GM12865 (cell line): Measurements from ENCODE around the gene BAD.
A peak's percentile ranks its signal among the peaks of the same experiment; 100 is the strongest.

ENCODE experiments used
- DNase-seq: peaks from one replicate; pipeline ENCODE4 v3.0.0; 2010; ENCODE audit warnings: low read depth
- H3K4me3 ChIP-seq: 2 replicates; pipeline ENCODE4 v1.5.1; 2011; ENCODE audit warnings: mild to moderate bottlenecking, low read depth, low read length, control low read depth
- CTCF ChIP-seq: IDR thresholded peaks from 2 replicates; pipeline ENCODE4 v1.5.1; 2011; ENCODE audit warnings: low read length, control low read depth, low read depth, inconsistent platforms; ENCODE audit not compliant: insufficient read depth; ENCODE audit errors: missing control alignments

The BAD gene

GRCh38 chr11:64305075-64305690 is 20.7 kb upstream of the BAD start, which contains the start of gene ESRRA:
ESRRA (plus strand) TSS chr11:64305524; CDS start chr11:64307180, 1,656 bp downstream.
- DNase-seq, result peak; percentile 100
- no peak for TF ChIP-seq CTCF
- H3K4me3 ChIP-seq, result peak within 1 kb of the TSS; percentile 94

GRCh38 chr11:64304316-64305072 is 20.0 kb upstream of the BAD start:
- DNase-seq, result peak; percentile 97
- TF ChIP-seq CTCF, result peak; percentile 89
- H3K4me3 ChIP-seq, result peak overlapping the region; percentile 64

GRCh38 chr11:64304032-64304315 is 19.5 kb upstream of the BAD start:
- no peak for TF ChIP-seq CTCF
- DNase-seq, result no peak
- peak overlapping the region; percentile 64 for H3K4me3 ChIP-seq

GRCh38 chr11:64303109-64304031 is 18.9 kb upstream of the BAD start:
- no peak for TF ChIP-seq CTCF
- H3K4me3 ChIP-seq, result peak overlapping the region; percentile 64
- DNase-seq, result no peak

GRCh38 chr11:64299847-64300648 is 15.6 kb upstream of the BAD start, which contains the start of gene CATSPERZ:
CATSPERZ (plus strand) TSS chr11:64300358; CDS start chr11:64300411, 53 bp downstream.
- TF ChIP-seq CTCF, result no peak
- peak within 1 kb of the TSS; percentile 16 for H3K4me3 ChIP-seq
- DNase-seq, result no peak

GRCh38 chr11:64298966-64299846 is 14.7 kb upstream of the BAD start:
- H3K4me3 ChIP-seq, result no peak overlapping the region
- no peak for DNase-seq
- TF ChIP-seq CTCF, result no peak
